ENCODE measurements around the gene ARGLU1. TPM values are rescaled to one million over a fixed set of nuclear protein-coding genes. Genes with fewer than 3 reads are reported as not detected.

The ARGLU1 gene
- total and polyA plus RNA-seq, 11 donors = 14.2 to 54.0 (median 28.1) TPM

GRCh38 chr13:106596275-106596937 is 28.5 kb upstream of the ARGLU1 start:
- Histone ChIP-seq H3K27me3 (no peaks in the 10 kb centered on the region), H3K9me3 (no peaks in the 10 kb centered on the region), H3K36me3 (no peaks in the 10 kb centered on the region), H3K4me1 (peaks cover 0 to 29% (median 7%) of the 10 kb centered on the region in 12 donors), H3K27ac (peak overlapping the region in 6 of 12 donors; percentile 36 to 59 (median 54)), H3K4me3 (no peak overlapping the region)
- WGBS, 4 donors = 69 to 78% (median 76%) methylated on average over 10 of the region's 10 CpGs
- ATAC-seq (peak in 3 of 4 donors; percentile 23 to 35 (median 25)), DNase-seq (peak in 1 of 5 donors; percentile 30)
- intact Hi-C loops (cut with DNase I) = no loop called here
- TF ChIP-seq CTCF (IDR thresholded peaks at IDR 0.05) (peak in 1 of 12 donors; percentile 6), POLR2A (IDR thresholded peaks at IDR 0.05) (no peak)

- no peak overlapping the region for H3K27ac ChIP-seq
- 67 to 78% (median 74%) methylated on average over 6 of the region's 6 CpGs for WGBS, 4 donors
- H3K9me3 ChIP-seq = no peaks in the 10 kb centered on the region
- H3K4me1 ChIP-seq = peaks cover 0 to 25% (median 7%) of the 10 kb centered on the region in 12 donors
- DNase-seq (peak in 2 of 5 donors; percentile 36 to 67), ATAC-seq (peak in 3 of 4 donors; percentile 58 to 61 (median 59))
- no peaks in the 10 kb centered on the region for H3K36me3 ChIP-seq
- intact Hi-C loops (cut with DNase I) = no loop called here
- TF ChIP-seq POLR2A (IDR thresholded peaks at IDR 0.05) (no peak), CTCF (IDR thresholded peaks at IDR 0.05) (no peak)
- H3K27me3 ChIP-seq = no peaks in the 10 kb centered on the region
- no peak overlapping the region for H3K4me3 ChIP-seq
Observed at GRCh38 chr13:106595625-106596024, 27.7 kb upstream of the ARGLU1 start.

GRCh38 chr13:106594980-106595379 is 27.0 kb upstream of the ARGLU1 start:
- no peaks in the 10 kb centered on the region for H3K27me3 ChIP-seq
- intact Hi-C loops (cut with DNase I) = no loop called here
- H3K36me3 ChIP-seq = no peaks in the 10 kb centered on the region
- no peak overlapping the region for H3K27ac ChIP-seq
- TF ChIP-seq CTCF (IDR thresholded peaks at IDR 0.05) (no peak), POLR2A (IDR thresholded peaks at IDR 0.05) (no peak)
- WGBS, 4 donors = 89 to 92% (median 90%) methylated on average over 4 of the region's 4 CpGs
- no peaks in the 10 kb centered on the region for H3K9me3 ChIP-seq
- H3K4me1 ChIP-seq = peaks cover 0 to 19% (median 5%) of the 10 kb centered on the region in 12 donors
- H3K4me3 ChIP-seq = no peak overlapping the region
- ATAC-seq (no peak), DNase-seq (no peak)

- intact Hi-C loops (cut with DNase I) = no loop called here
- H3K27me3 ChIP-seq = no peaks in the 10 kb centered on the region
- H3K27ac ChIP-seq = no peak overlapping the region
- WGBS, 4 donors = 84 to 92% (median 88%) methylated on average over 5 of the region's 5 CpGs
- no peak overlapping the region for H3K4me3 ChIP-seq
- DNase-seq = no peak
- no peak for TF ChIP-seq POLR2A (IDR thresholded peaks at IDR 0.05)
- no peak for TF ChIP-seq CTCF (IDR thresholded peaks at IDR 0.05)
- no peaks in the 10 kb centered on the region for H3K36me3 ChIP-seq
- peaks cover 0 to 28% (median 5%) of the 10 kb centered on the region in 12 donors for H3K4me1 ChIP-seq
- H3K9me3 ChIP-seq = no peaks in the 10 kb centered on the region
- no peak for ATAC-seq
Observed at GRCh38 chr13:106593132-106593531, 25.2 kb upstream of the ARGLU1 start.
